ENCODE results near the gene CLRN2. TPM values are rescaled to one million over a fixed set of nuclear protein-coding genes. Genes with fewer than 3 reads are reported as not detected.

CLRN2 gene
- not detected for polyA plus RNA-seq (2013, experiment 1 of 2)
- not detected for polyA plus RNA-seq (2013, experiment 2 of 2)

DNA sequence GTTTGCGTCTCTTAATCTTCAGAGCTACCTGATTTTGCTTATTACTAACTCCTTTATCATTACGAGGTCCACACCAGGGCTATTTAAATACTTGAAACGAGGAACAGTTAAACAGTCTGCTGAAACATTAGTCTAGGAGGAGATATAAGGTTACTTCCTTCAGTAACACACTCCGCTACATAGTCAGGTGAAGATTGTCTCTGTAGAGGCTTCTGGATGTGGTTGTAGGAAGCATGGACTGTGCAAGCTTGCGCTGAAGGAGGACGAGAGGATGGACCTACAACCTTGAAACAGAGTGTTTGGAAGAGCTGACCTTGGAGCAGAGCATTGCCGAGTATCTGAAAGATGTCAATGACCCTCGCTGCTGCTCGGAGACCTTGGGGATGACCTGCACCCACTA is at the start of gene CLRN2:
CLRN2 (plus strand) TSS at position 301 of the 400 bp plus-strand sequence. CDS start 102 bp downstream, outside the sequence.
- H3K36me3 ChIP-seq (ENCODE audit: control insufficient read depth in 1 of 2, insufficient read depth in 2 of 2, low read depth in 1 of 2, low read length in 2 of 2), result peaks cover 0 to 6% of the 10 kb centered on the region in 2 experiments
- H4K91ac ChIP-seq (ENCODE audit: low read length), result no peak within 1 kb of the TSS
- H3K14ac ChIP-seq (ENCODE audit: low read length in 2 of 2), result no peak within 1 kb of the TSS
- H3K9me3 ChIP-seq (ENCODE audit: control insufficient read depth, low read length), result no peaks in the 10 kb centered on the region
- DNase-seq, result no peak
- no peak within 1 kb of the TSS for H2BK12ac ChIP-seq (ENCODE audit: low read length in 2 of 2)
- H2BK5ac ChIP-seq (ENCODE audit: low read depth, low read length, poor library complexity, severe bottlenecking), result no peak within 1 kb of the TSS
- H3K4me3 ChIP-seq (ENCODE audit: insufficient read depth in 1 of 2, low read depth in 1 of 2, low read length in 2 of 2), result no peak within 1 kb of the TSS
- peak within 1 kb of the TSS; percentile 43 for H2AFZ ChIP-seq (ENCODE audit: low read depth, low read length)
- H2BK120ac ChIP-seq (ENCODE audit: low read depth, low read length), result no peak within 1 kb of the TSS
- H3K4me2 ChIP-seq (ENCODE audit: low read length, poor library complexity, severe bottlenecking), result no peak within 1 kb of the TSS
- peaks cover 8% of the 10 kb centered on the region for H3K79me1 ChIP-seq (replicated peaks; ENCODE audit: low read length, poor library complexity, severe bottlenecking)
- H3K9ac ChIP-seq (ENCODE audit: low read length), result no peak within 1 kb of the TSS
- no peak within 1 kb of the TSS for H3K18ac ChIP-seq (ENCODE audit: low read depth in 1 of 2, low read length in 2 of 2)
- H2AK5ac ChIP-seq (ENCODE audit: low read length, severe bottlenecking), result no peak within 1 kb of the TSS
- WGBS, result 86% methylated on average over 8 of the region's 9 CpGs
- no peak within 1 kb of the TSS for H2BK15ac ChIP-seq (ENCODE audit: low read depth, poor library complexity, severe bottlenecking)
- H3K23ac ChIP-seq (ENCODE audit: low read length in 2 of 2), result peak within 1 kb of the TSS in 1 of 2 experiments; percentile 83
- no peak within 1 kb of the TSS for H4K8ac ChIP-seq (ENCODE audit: low read length)
- no peak within 1 kb of the TSS for H3K27ac ChIP-seq (ENCODE audit: low read length, poor library complexity, severe bottlenecking)
- peaks cover 8% of the 10 kb centered on the region for H3K4me1 ChIP-seq (ENCODE audit: control insufficient read depth, insufficient read depth, low read depth, low read length)
- H3K4ac ChIP-seq (ENCODE audit: low read depth in 1 of 2, low read length in 2 of 2), result peak within 1 kb of the TSS in 1 of 2 experiments; percentile 40
- H3K27me3 ChIP-seq (ENCODE audit: control insufficient read depth in 1 of 2, insufficient read depth in 1 of 2, low read length in 2 of 2), result peaks cover 22 to 38% of the 10 kb centered on the region in 2 experiments

DNA sequence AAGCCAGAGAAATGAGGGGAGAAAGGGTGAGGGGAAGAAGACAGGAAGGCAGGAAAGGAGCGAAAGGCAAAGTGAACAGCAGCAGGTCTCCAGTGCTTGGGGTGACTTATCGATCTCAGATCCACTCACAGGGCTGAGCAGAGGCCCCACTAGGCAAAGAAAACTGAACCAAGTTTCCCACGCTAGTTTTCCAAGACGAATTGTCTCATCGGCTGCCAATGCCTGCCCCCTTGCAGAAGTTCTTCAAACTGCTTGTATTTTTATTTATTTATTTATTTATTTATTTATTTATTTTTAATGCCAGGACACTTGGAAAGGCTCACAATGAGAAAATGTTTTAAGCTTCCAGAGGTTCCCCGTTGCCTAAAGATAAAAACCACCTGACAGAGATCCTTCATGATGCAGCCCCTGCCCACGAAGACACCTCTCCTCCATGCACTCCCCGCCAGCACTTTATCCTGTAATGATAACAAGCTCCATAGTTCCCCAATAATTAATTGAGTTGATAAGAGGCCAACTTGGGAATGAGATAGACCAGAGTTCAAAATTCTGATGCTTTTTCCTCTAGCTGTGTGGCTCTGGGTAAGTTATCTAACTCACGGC is 46.2 kb upstream of the CLRN2 start:
- no peak overlapping the region for H2AFZ ChIP-seq (ENCODE audit: low read depth, low read length)
- H3K18ac ChIP-seq (ENCODE audit: low read depth in 1 of 2, low read length in 2 of 2), result no peak overlapping the region
- H3K27ac ChIP-seq (ENCODE audit: low read length, poor library complexity, severe bottlenecking), result no peak overlapping the region
- H3K36me3 ChIP-seq (ENCODE audit: control insufficient read depth in 1 of 2, insufficient read depth in 2 of 2, low read depth in 1 of 2, low read length in 2 of 2), result peaks cover 0 to 2% of the 10 kb centered on the region in 2 experiments
- H3K14ac ChIP-seq (ENCODE audit: low read length in 2 of 2), result no peak overlapping the region
- no peak overlapping the region for H4K8ac ChIP-seq (ENCODE audit: low read length)
- H3K27me3 ChIP-seq (ENCODE audit: control insufficient read depth in 1 of 2, insufficient read depth in 1 of 2, low read length in 2 of 2), result no peaks in the 10 kb centered on the region
- H2BK120ac ChIP-seq (ENCODE audit: low read depth, low read length), result no peak overlapping the region
- no peak overlapping the region for H3K4me3 ChIP-seq (ENCODE audit: insufficient read depth in 1 of 2, low read depth in 1 of 2, low read length in 2 of 2)
- H3K9me3 ChIP-seq (ENCODE audit: control insufficient read depth, low read length), result no peaks in the 10 kb centered on the region
- H2BK5ac ChIP-seq (ENCODE audit: low read depth, low read length, poor library complexity, severe bottlenecking), result no peak overlapping the region
- 53% methylated on average over 4 of the region's 9 CpGs for WGBS
- peak overlapping the region; percentile 37 for H3K9ac ChIP-seq (ENCODE audit: low read length)
- peak; percentile 65 for DNase-seq
- no peaks in the 10 kb centered on the region for H3K4me1 ChIP-seq (ENCODE audit: control insufficient read depth, insufficient read depth, low read depth, low read length)
- H2BK12ac ChIP-seq (ENCODE audit: low read length in 2 of 2), result no peak overlapping the region
- no peak overlapping the region for H3K4ac ChIP-seq (ENCODE audit: low read depth in 1 of 2, low read length in 2 of 2)
- H3K79me1 ChIP-seq (replicated peaks; ENCODE audit: low read length, poor library complexity, severe bottlenecking), result no peaks in the 10 kb centered on the region
- no peak overlapping the region for H2AK5ac ChIP-seq (ENCODE audit: low read length, severe bottlenecking)
- H3K23ac ChIP-seq (ENCODE audit: low read length in 2 of 2), result no peak overlapping the region
- no peak overlapping the region for H4K91ac ChIP-seq (ENCODE audit: low read length)
- H2BK15ac ChIP-seq (ENCODE audit: low read depth, poor library complexity, severe bottlenecking), result no peak overlapping the region
- H3K4me2 ChIP-seq (ENCODE audit: low read length, poor library complexity, severe bottlenecking), result no peak overlapping the region

- Histone ChIP-seq H2AK5ac (ENCODE audit: low read length, severe bottlenecking) (no peak overlapping the region), H2BK5ac (ENCODE audit: low read depth, low read length, poor library complexity, severe bottlenecking) (no peak overlapping the region), H2BK12ac (ENCODE audit: low read length in 2 of 2) (no peak overlapping the region), H3K4me2 (ENCODE audit: low read length, poor library complexity, severe bottlenecking) (no peak overlapping the region), H4K91ac (ENCODE audit: low read length) (no peak overlapping the region), H3K27ac (ENCODE audit: low read length, poor library complexity, severe bottlenecking) (no peak overlapping the region), H3K79me1 (replicated peaks; ENCODE audit: low read length, poor library complexity, severe bottlenecking) (no peaks in the 10 kb centered on the region), H3K4ac (ENCODE audit: low read depth in 1 of 2, low read length in 2 of 2) (no peak overlapping the region), H3K9ac (ENCODE audit: low read length) (no peak overlapping the region), H3K9me3 (ENCODE audit: control insufficient read depth, low read length) (no peaks in the 10 kb centered on the region), H3K23ac (ENCODE audit: low read length in 2 of 2) (peak overlapping the region in 1 of 2 experiments; percentile 29), H2AFZ (ENCODE audit: low read depth, low read length) (no peak overlapping the region), H2BK15ac (ENCODE audit: low read depth, poor library complexity, severe bottlenecking) (no peak overlapping the region), H3K4me3 (ENCODE audit: insufficient read depth in 1 of 2, low read depth in 1 of 2, low read length in 2 of 2) (no peak overlapping the region), H3K4me1 (ENCODE audit: control insufficient read depth, insufficient read depth, low read depth, low read length) (no peaks in the 10 kb centered on the region), H3K36me3 (ENCODE audit: control insufficient read depth in 1 of 2, insufficient read depth in 2 of 2, low read depth in 1 of 2, low read length in 2 of 2) (peaks cover 0 to 2% of the 10 kb centered on the region in 2 experiments), H3K14ac (ENCODE audit: low read length in 2 of 2) (no peak overlapping the region), H3K18ac (ENCODE audit: low read depth in 1 of 2, low read length in 2 of 2) (no peak overlapping the region), H3K27me3 (ENCODE audit: control insufficient read depth in 1 of 2, insufficient read depth in 1 of 2, low read length in 2 of 2) (no peaks in the 10 kb centered on the region), H4K8ac (ENCODE audit: low read length) (no peak overlapping the region), H2BK120ac (ENCODE audit: low read depth, low read length) (no peak overlapping the region)
- 78% methylated on average over 8 of the region's 11 CpGs for WGBS
- no peak for DNase-seq
These were observed 44.9 kb upstream of the CLRN2 start for GRCh38 chr4:17469931-17470674.

GRCh38 chr4:17475481-17475880 is 39.5 kb upstream of the CLRN2 start:
- Histone ChIP-seq H3K27me3 (ENCODE audit: control insufficient read depth in 1 of 2, insufficient read depth in 1 of 2, low read length in 2 of 2) (no peaks in the 10 kb centered on the region), H3K27ac (ENCODE audit: low read length, poor library complexity, severe bottlenecking) (no peak overlapping the region), H3K18ac (ENCODE audit: low read depth in 1 of 2, low read length in 2 of 2) (no peak overlapping the region), H3K23ac (ENCODE audit: low read length in 2 of 2) (no peak overlapping the region), H3K4ac (ENCODE audit: low read depth in 1 of 2, low read length in 2 of 2) (no peak overlapping the region), H4K8ac (ENCODE audit: low read length) (no peak overlapping the region), H3K4me1 (ENCODE audit: control insufficient read depth, insufficient read depth, low read depth, low read length) (peaks cover 2% of the 10 kb centered on the region), H2BK120ac (ENCODE audit: low read depth, low read length) (no peak overlapping the region), H3K4me3 (ENCODE audit: insufficient read depth in 1 of 2, low read depth in 1 of 2, low read length in 2 of 2) (no peak overlapping the region), H2BK12ac (ENCODE audit: low read length in 2 of 2) (no peak overlapping the region), H3K4me2 (ENCODE audit: low read length, poor library complexity, severe bottlenecking) (no peak overlapping the region), H2BK15ac (ENCODE audit: low read depth, poor library complexity, severe bottlenecking) (no peak overlapping the region), H3K14ac (ENCODE audit: low read length in 2 of 2) (no peak overlapping the region), H3K79me1 (replicated peaks; ENCODE audit: low read length, poor library complexity, severe bottlenecking) (no peaks in the 10 kb centered on the region), H4K91ac (ENCODE audit: low read length) (no peak overlapping the region), H2AK5ac (ENCODE audit: low read length, severe bottlenecking) (no peak overlapping the region), H3K9me3 (ENCODE audit: control insufficient read depth, low read length) (no peaks in the 10 kb centered on the region), H2AFZ (ENCODE audit: low read depth, low read length) (no peak overlapping the region), H2BK5ac (ENCODE audit: low read depth, low read length, poor library complexity, severe bottlenecking) (no peak overlapping the region), H3K9ac (ENCODE audit: low read length) (no peak overlapping the region), H3K36me3 (ENCODE audit: control insufficient read depth in 1 of 2, insufficient read depth in 2 of 2, low read depth in 1 of 2, low read length in 2 of 2) (peaks cover 1 to 5% of the 10 kb centered on the region in 2 experiments)
- DNase-seq, result no peak
